Endothelial cell of umbilical vein (primary cell): ENCODE results near the gene TENM4. TPM values are rescaled to one million over a fixed set of nuclear protein-coding genes. Genes with fewer than 3 reads are reported as not detected.

Experiments
- BruUV-seq: library from RNA; stranded (reverse); fragments of 400-500 nt; replicated peaks from 2 replicates; lab custom pipeline; 2021; lab: Mats Ljungman, UMichigan
- CTCF ChIA-PET: fragments of 300-600, 350-600 bp; sonication (Branson Sonifier 250); formaldehyde crosslinking; loops from one replicate; lab custom pipeline; 2021; ENCODE audit warnings: antibody characterized with exemption, inconsistent platforms; lab: Charles Lee
- POLR2A ChIA-PET: fragments of 300-600, 350-600 bp; sonication (Branson Sonifier 250); formaldehyde crosslinking; loops from one replicate; lab custom pipeline; 2021; ENCODE audit warnings: antibody characterized with exemption, inconsistent platforms; lab: Charles Lee
- DNase-seq: peaks from one replicate; pipeline ENCODE4 v3.0.0-alpha.2; 2011; ENCODE audit warnings: low read depth, low spot score
- FAIRE-seq: peaks from 2 replicates; lab custom pipeline; 2011; peaks lifted over from hg19 to GRCh38; lab: Jason Lieb, UNC
- H2AFZ ChIP-seq: 2 replicates; pipeline ENCODE4 v1.6.0; 2012; ENCODE audit warnings: low read depth, low read length, control low read depth, inconsistent platforms
- H3K27ac ChIP-seq: 2 replicates; pipeline ENCODE4 v1.5.1; 2011; ENCODE audit warnings: low read depth, mild to moderate bottlenecking, control low read depth, low read length, moderate library complexity; ENCODE audit not compliant: insufficient read depth
- H3K27me3 ChIP-seq, 2 experiments: 2 replicates each; pipeline versions ENCODE4 v1.6.0 to v1.6.1; 2011; ENCODE audit warnings: low read length in 2 of 2, mixed read lengths in 1 of 2; ENCODE audit not compliant: control insufficient read depth in 2 of 2, insufficient read depth in 2 of 2
- H3K36me3 ChIP-seq, 2 experiments: 2 replicates in 1 of 2; 3 replicates in 1 of 2; pipeline ENCODE4 v1.5.1; 2011; ENCODE audit warnings: low read length in 2 of 2, mild to moderate bottlenecking in 1 of 2, moderate library complexity in 1 of 2; ENCODE audit not compliant: control insufficient read depth in 2 of 2, insufficient read depth in 2 of 2; ENCODE audit errors: extremely low read depth in 1 of 2
- H3K4me1 ChIP-seq: 3 replicates; pipeline ENCODE4 v1.5.1; 2011; ENCODE audit warnings: mild to moderate bottlenecking, low read length; ENCODE audit not compliant: control insufficient read depth, insufficient read depth; ENCODE audit errors: extremely low read depth
- H3K4me2 ChIP-seq: 2 replicates; pipeline ENCODE4 v1.6.1; 2011; ENCODE audit warnings: low read length, control low read depth, mixed read lengths; ENCODE audit not compliant: insufficient read depth
- H3K4me3 ChIP-seq, 3 experiments: fragments of 200-600 bp in 1 of 3; sonication (generic), shearing (Covaris generic) in 1 of 3; replicated peaks in 1 of 3; 2 replicates each; pipeline ENCODE4 v1.5.1; 2011 to 2016; ENCODE audit warnings: control low read depth in 3 of 3, low read length in 3 of 3, mild to moderate bottlenecking in 2 of 3, inconsistent platforms in 1 of 3, low read depth in 1 of 3, moderate library complexity in 1 of 3; ENCODE audit not compliant: insufficient read depth in 1 of 3
- H3K79me2 ChIP-seq: 2 replicates; pipeline ENCODE4 v1.6.0; 2012; ENCODE audit warnings: low read length, inconsistent platforms; ENCODE audit not compliant: control insufficient read depth, insufficient read depth
- H3K9ac ChIP-seq: replicated peaks from 2 replicates; pipeline ENCODE3; 2011; ENCODE audit warnings: low read length, control low read depth; ENCODE audit not compliant: insufficient read depth; ENCODE audit errors: extremely low read depth
- H3K9me1 ChIP-seq: replicated peaks from 3 replicates; pipeline ENCODE4 v1.6.0; 2011; ENCODE audit warnings: mild to moderate bottlenecking, low read length; ENCODE audit not compliant: control insufficient read depth, insufficient read depth; ENCODE audit errors: extremely low read depth
- H3K9me3 ChIP-seq: replicated peaks from 2 replicates; pipeline ENCODE4 v1.5.1; 2012; ENCODE audit warnings: low read length, inconsistent platforms; ENCODE audit not compliant: control insufficient read depth, insufficient read depth
- H4K20me1 ChIP-seq: replicated peaks from 2 replicates; pipeline ENCODE3; 2011; ENCODE audit warnings: mild to moderate bottlenecking, low read length; ENCODE audit not compliant: control insufficient read depth, insufficient read depth; ENCODE audit errors: extremely low read depth
- CTCF ChIP-seq, 2 donors: IDR thresholded peaks; 1 replicate in 1 of 2; 2 replicates in 1 of 2; pipeline ENCODE4 v1.5.1; 2011; ENCODE audit warnings: low read length in 2 of 2, mild to moderate bottlenecking in 2 of 2, moderate library complexity in 2 of 2, control low read depth in 1 of 2, inconsistent platforms in 1 of 2, low read depth in 1 of 2; ENCODE audit not compliant: insufficient read depth in 1 of 2; ENCODE audit errors: extremely low read depth in 1 of 2
- FOS ChIP-seq: IDR thresholded peaks from 2 replicates; pipeline ENCODE4 v1.6.1; 2011; ENCODE audit warnings: mild to moderate bottlenecking, low read length, moderate library complexity, borderline replicate concordance; ENCODE audit not compliant: insufficient read depth
- GATA2 ChIP-seq: IDR thresholded peaks from 2 replicates; pipeline ENCODE4 v1.7.0; 2011; ENCODE audit warnings: low read depth, mild to moderate bottlenecking, moderate library complexity, mixed read lengths, low read length; ENCODE audit not compliant: insufficient read length, insufficient read depth
- JUN ChIP-seq: IDR thresholded peaks from 2 replicates; pipeline ENCODE4 v1.6.1; 2011; ENCODE audit warnings: borderline replicate concordance, low read depth; ENCODE audit not compliant: insufficient read length, insufficient read depth
- MYC ChIP-seq: IDR thresholded peaks from one replicate; pipeline ENCODE4 v1.6.1; 2011; ENCODE audit warnings: mild to moderate bottlenecking, low read depth, low read length
- POLR2A ChIP-seq: IDR thresholded peaks from 2 replicates; pipeline ENCODE4 v1.6.1; 2012; ENCODE audit warnings: low read depth, mild to moderate bottlenecking, control low read depth, low read length
- POLR2AphosphoS5 ChIP-seq: IDR thresholded peaks from 2 replicates; pipeline ENCODE4 v1.6.1; 2012; ENCODE audit warnings: low read depth, mild to moderate bottlenecking, control low read depth, low read length, moderate library complexity; ENCODE audit not compliant: insufficient read depth
- dilution Hi-C: fragments of 300-500 bp; cut with MboI; formaldehyde crosslinking; loops from one replicate; pipeline ENCODE4 v1.15.0; 2019; ENCODE audit warnings: low sequenced_read_pairs; ENCODE audit not compliant: extremely low pct_ligation_motif_present
- intact Hi-C: fragments of 100-400 bp; cut with micrococcal nuclease; formaldehyde crosslinking; loops from one replicate; pipeline ENCODE4 v1.10.0; 2022
- polyA plus RNA-seq, 4 experiments: library from polyadenylated mRNA; depleted of rRNA in 3 of 4; stranded (reverse) in 3 of 4; unstranded in 1 of 4; fragments of >200 nt; gene quantifications; 2 replicates each; pipeline versions ENCODE4 v1.2.1 to v1.2.3, GENCODE V29; 2011 to 2012; ENCODE audit warnings: missing spikeins in 1 of 4
- total RNA-seq: library from RNA; stranded (reverse); gene quantifications from 2 replicates; pipeline ENCODE4 v1.2.3, GENCODE V29; 2021
- TF ChIP-seq, protein P1 (sequence below): IDR thresholded peaks from 2 replicates; pipeline ENCODE4 v1.6.1; 2011; ENCODE audit not compliant: insufficient read depth, insufficient read length

The TENM4 gene
- total and polyA plus RNA-seq, 2 donors (not counting 3 experiments of a cell fraction or from before 2014, with no cell fraction given) = 0.06 to 0.27 TPM

DNA sequence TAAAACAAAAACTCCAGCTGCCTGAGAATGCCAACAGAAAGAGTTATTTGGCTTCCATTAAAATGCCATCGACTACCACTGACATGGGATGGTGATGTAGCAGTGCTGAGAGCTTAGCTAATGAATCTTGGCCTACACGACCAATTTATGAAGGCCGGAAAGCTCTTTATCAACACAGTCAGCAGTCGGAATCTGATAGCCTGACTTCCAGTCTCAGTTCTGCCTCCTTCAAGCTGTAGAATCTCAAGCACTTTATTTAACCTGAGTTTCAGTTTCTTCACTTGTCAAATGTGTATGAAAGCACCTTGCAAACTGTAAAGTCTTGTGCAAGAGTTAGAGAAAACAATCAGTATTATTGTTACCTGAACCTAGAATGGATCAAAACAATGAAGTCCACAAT, 530.5 kb downstream of the TENM4 start:
- TF ChIP-seq POLR2A (no peak), GATA2 (no peak), POLR2AphosphoS5 (no peak), MYC (no peak), FOS (no peak), CTCF (IDR thresholded peaks at IDR 0.05; ENCODE audit: extremely low read depth in 1 of 2, insufficient read depth in 1 of 2, low read depth in 1 of 2, low read length in 2 of 2) (no peak), JUN (no peak)
- TF ChIP-seq, protein P1, sequence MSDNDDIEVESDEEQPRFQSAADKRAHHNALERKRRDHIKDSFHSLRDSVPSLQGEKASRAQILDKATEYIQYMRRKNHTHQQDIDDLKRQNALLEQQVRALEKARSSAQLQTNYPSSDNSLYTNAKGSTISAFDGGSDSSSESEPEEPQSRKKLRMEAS = no peak
- DNase-seq (no peak), FAIRE-seq (no peak)
- ChIA-PET CTCF (no interaction called here), POLR2A (no interaction called here)
- H3K27me3 ChIP-seq = no peaks in the 10 kb centered on the region
- dilution Hi-C loops (no loop called here), intact Hi-C loops (no loop called here)
- no peaks in the 10 kb centered on the region for H3K79me2 ChIP-seq
- H3K36me3 ChIP-seq = no peaks in the 10 kb centered on the region
- no TSS peak for BruUV-seq
- H3K4me2 ChIP-seq = no peak overlapping the region
- H3K9me3 ChIP-seq = no peaks in the 10 kb centered on the region
- H3K4me3 ChIP-seq = no peak overlapping the region
- no peaks in the 10 kb centered on the region for H4K20me1 ChIP-seq
- H3K4me1 ChIP-seq = no peaks in the 10 kb centered on the region
- no peaks in the 10 kb centered on the region for H3K9me1 ChIP-seq
- no peak overlapping the region for H3K9ac ChIP-seq
- H3K27ac ChIP-seq = no peak overlapping the region
- no peak overlapping the region for H2AFZ ChIP-seq
